HEK293T (cell line): ENCODE data around the gene BCR.

ENCODE experiments used
- ARNT ChIP-seq: fragments of 450-650 bp; IDR thresholded peaks from 2 replicates; pipeline ENCODE4 v1.6.1; 2017; ENCODE audit warnings: mild to moderate bottlenecking
- BHLHE40 ChIP-seq: fragments of 450-650 bp; IDR thresholded peaks from 2 replicates; pipeline ENCODE4 v1.6.1; 2016; ENCODE audit warnings: mild to moderate bottlenecking, moderate library complexity, borderline replicate concordance
- ELF4 ChIP-seq: fragments of 450-650 bp; IDR thresholded peaks from 2 replicates; pipeline ENCODE4 v1.6.1; 2017; ENCODE audit warnings: antibody characterized with exemption
- FOXA1 ChIP-seq: fragments of 450-650 bp; IDR thresholded peaks from 2 replicates; pipeline ENCODE4 v1.6.1; 2016; ENCODE audit warnings: mild to moderate bottlenecking
- FOXK2 ChIP-seq: fragments of 450-650 bp; IDR thresholded peaks from 2 replicates; pipeline ENCODE4 v1.6.1; 2016; ENCODE audit warnings: mild to moderate bottlenecking
- FOXM1 ChIP-seq: fragments of 450-650 bp; IDR thresholded peaks from 2 replicates; pipeline ENCODE4 v1.6.1; 2017; ENCODE audit warnings: mild to moderate bottlenecking, borderline replicate concordance
- HDGF ChIP-seq: fragments of 450-650 bp; IDR thresholded peaks from 2 replicates; pipeline ENCODE4 v1.6.1; 2017; ENCODE audit warnings: antibody characterized with exemption, borderline replicate concordance
- L3MBTL2 ChIP-seq: fragments of 450-650 bp; conservative IDR thresholded peaks from 2 replicates; pipeline ENCODE4 v1.6.1; 2016; ENCODE audit warnings: mild to moderate bottlenecking
- NFRKB ChIP-seq: fragments of 450-650 bp; IDR thresholded peaks from 2 replicates; pipeline ENCODE4 v1.6.1; 2016; ENCODE audit warnings: mild to moderate bottlenecking, moderate library complexity
- SP1 ChIP-seq: fragments of 450-650 bp; IDR thresholded peaks from 2 replicates; pipeline ENCODE4 v1.6.1; 2017
- SUZ12 ChIP-seq: fragments of 450-650 bp; IDR thresholded peaks from 2 replicates; pipeline ENCODE4 v1.6.1; 2016; ENCODE audit warnings: mild to moderate bottlenecking
- TARDBP ChIP-seq: fragments of 450-650 bp; IDR thresholded peaks from 2 replicates; pipeline ENCODE4 v1.6.1; 2016
- ZNF384 ChIP-seq: fragments of 450-650 bp; IDR thresholded peaks from 2 replicates; pipeline ENCODE4 v1.6.1; 2016
- TF ChIP-seq, protein P1 (sequence below): fragments of 450-650 bp; IDR thresholded peaks from 2 replicates; pipeline ENCODE4 v1.6.1; 2016

DNA sequence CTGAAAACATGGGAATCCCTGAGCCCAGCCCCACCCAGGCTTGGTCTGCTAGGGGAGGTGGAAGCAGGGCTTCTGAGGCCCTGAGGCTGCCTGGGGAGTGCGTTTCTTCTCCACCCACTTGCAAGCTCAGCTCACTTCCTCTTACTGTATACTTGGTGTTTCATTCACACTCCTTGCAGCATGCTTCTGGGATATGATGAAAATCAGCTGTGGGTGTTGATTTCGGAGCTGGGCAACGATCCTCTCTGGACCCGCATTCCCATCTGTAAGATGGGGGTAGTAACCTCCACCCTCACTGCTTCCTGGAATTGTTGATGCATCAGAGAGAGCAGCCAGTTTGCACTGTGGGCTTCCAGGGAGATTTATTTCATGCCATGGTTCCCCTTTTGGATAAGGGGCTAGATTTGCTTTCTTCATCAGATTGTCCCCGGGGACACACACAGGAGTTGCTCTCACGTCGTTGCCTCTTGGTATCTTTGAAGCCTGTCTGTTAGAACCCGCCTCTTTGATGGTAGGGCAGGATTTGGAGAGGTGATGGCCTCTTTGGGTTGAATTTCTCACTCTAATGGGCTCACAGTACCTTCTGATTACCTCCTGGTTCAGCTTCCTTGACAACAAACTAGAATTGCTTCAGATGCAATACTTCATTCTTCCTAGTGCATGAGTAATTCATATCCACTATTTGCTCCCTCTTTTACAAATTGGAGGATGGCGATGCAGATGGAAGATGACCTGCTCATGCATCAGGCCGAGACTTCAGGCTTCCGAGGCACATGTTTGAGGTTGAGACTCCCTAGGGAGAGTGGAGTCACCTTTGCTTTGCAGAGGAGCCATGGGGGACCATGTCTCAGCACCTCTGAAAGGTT lies 40.4 kb downstream of the BCR start:
- TF ChIP-seq SUZ12 (no peak), FOXA1 (no peak), ELF4 (no peak), ARNT (no peak), HDGF (no peak), SP1 (no peak), TARDBP (no peak), BHLHE40 (no peak), NFRKB (no peak), L3MBTL2 (no peak), FOXK2 (no peak), FOXM1 (no peak), ZNF384 (no peak)
- TF ChIP-seq, protein P1, sequence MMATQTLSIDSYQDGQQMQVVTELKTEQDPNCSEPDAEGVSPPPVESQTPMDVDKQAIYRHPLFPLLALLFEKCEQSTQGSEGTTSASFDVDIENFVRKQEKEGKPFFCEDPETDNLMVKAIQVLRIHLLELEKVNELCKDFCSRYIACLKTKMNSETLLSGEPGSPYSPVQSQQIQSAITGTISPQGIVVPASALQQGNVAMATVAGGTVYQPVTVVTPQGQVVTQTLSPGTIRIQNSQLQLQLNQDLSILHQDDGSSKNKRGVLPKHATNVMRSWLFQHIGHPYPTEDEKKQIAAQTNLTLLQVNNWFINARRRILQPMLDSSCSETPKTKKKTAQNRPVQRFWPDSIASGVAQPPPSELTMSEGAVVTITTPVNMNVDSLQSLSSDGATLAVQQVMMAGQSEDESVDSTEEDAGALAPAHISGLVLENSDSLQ = no peak
